GM10248 (cell line): ENCODE results near the gene MRPL21.
"Not testable (repeated sequence)": the region's sequence is repeated elsewhere in the genome, so short reads cannot be mapped to it uniquely, and the experiment has no call there.

Experiments
- CTCF ChIA-PET: fragments of 300-600 bp; sonication (Branson Sonifier 250); formaldehyde crosslinking; extraction: SDS; loops from one replicate; lab custom pipeline; 2021; ENCODE audit warnings: antibody characterized with exemption; lab: Yijun Ruan, JAX
- POLR2A ChIA-PET: fragments of 350-650 bp; sonication (Branson Sonifier 250); formaldehyde crosslinking; extraction: SDS; loops from one replicate; lab custom pipeline; 2020; ENCODE audit warnings: antibody characterized with exemption; lab: Yijun Ruan, JAX
- DNase-seq: peaks from one replicate; pipeline ENCODE4 v3.0.0; 2012; ENCODE audit errors: extremely low spot score
- CTCF ChIP-seq: IDR thresholded peaks from 2 replicates; pipeline ENCODE4 v1.5.1; 2012; ENCODE audit warnings: mild to moderate bottlenecking, low read depth; ENCODE audit errors: extremely low read depth, missing control alignments, control extremely low read depth

The MRPL21 gene

GRCh38 chr11:68863553-68864265 is 39.9 kb downstream of the MRPL21 start:
- TF ChIP-seq CTCF: no peak
- POLR2A ChIA-PET: no interaction called here
- DNase-seq: no peak
- CTCF ChIA-PET: interaction anchor here (1.4 kb wide), 1 partner anchor 20 kb away, joined by 3 read pairs; no protein-coding TSS in a partner anchor

GRCh38 chr11:68862421-68862820 is 41.2 kb downstream of the MRPL21 start:
- ChIA-PET POLR2A (no interaction called here), CTCF (no interaction called here)
- no peak for DNase-seq
- no peak for TF ChIP-seq CTCF

GRCh38 chr11:68859123-68859522 is 44.5 kb downstream of the MRPL21 start:
- no peak for TF ChIP-seq CTCF
- ChIA-PET POLR2A (no interaction called here), CTCF (no interaction called here)
- no peak for DNase-seq

GRCh38 chr11:68857037-68857586 is 46.5 kb downstream of the MRPL21 start:
- no peak for DNase-seq
- ChIA-PET CTCF (no interaction called here), POLR2A (no interaction called here)
- TF ChIP-seq CTCF: no peak

- POLR2A ChIA-PET, CTCF ChIA-PET, DNase-seq: not testable (repeated sequence)
These were observed 47.1 kb downstream of the MRPL21 start for GRCh38 chr11:68856425-68857030.

- DNase-seq: peak; percentile 34
- TF ChIP-seq CTCF: peak; percentile 42
- ChIA-PET CTCF (no interaction called here), POLR2A (no interaction called here)
These were observed 48.2 kb downstream of the MRPL21 start for GRCh38 chr11:68855205-68855981.
